Measurements from ENCODE around the gene FOXP1. TPM values are rescaled to one million over a fixed set of nuclear protein-coding genes. Genes with fewer than 3 reads are reported as not detected.

FOXP1 gene
- total and polyA plus RNA-seq, 8 donors = 13.4 to 74.1 (median 44.1) TPM

GRCh38 chr3:71407823-71408222, 175.7 kb downstream of the FOXP1 start:
- TF ChIP-seq CTCF (IDR thresholded peaks at IDR 0.05) = no peak
- no peak overlapping the region for H3K27ac ChIP-seq
- no peaks in the 10 kb centered on the region for H3K36me3 ChIP-seq
- H3K4me3 ChIP-seq = no peak overlapping the region
- intact Hi-C loops (cut with DNase I) = no loop called here
- peaks cover 0 to 10% (median 0%) of the 10 kb centered on the region in 3 donors for H3K4me1 ChIP-seq
- WGBS, 2 donors = 84 to 89% methylated on average over 10 of the region's 10 CpGs
- DNase-seq (no peak), ATAC-seq (no peak), FAIRE-seq (no peak)
- H3K27me3 ChIP-seq = no peaks in the 10 kb centered on the region
- H3K9me3 ChIP-seq = no peaks in the 10 kb centered on the region

- H3K36me3 ChIP-seq = no peaks in the 10 kb centered on the region
- intact Hi-C loops (cut with DNase I) = no loop called here
- H3K27me3 ChIP-seq = no peaks in the 10 kb centered on the region
- no peak for DNase-seq
- TF ChIP-seq CTCF (IDR thresholded peaks at IDR 0.05) = no peak
- H3K9me3 ChIP-seq = no peaks in the 10 kb centered on the region
- no peak for ATAC-seq
- 85 to 90% methylated on average over 10 of the region's 10 CpGs for WGBS, 2 donors
- no peak overlapping the region for H3K4me3 ChIP-seq
- no peak for FAIRE-seq
- H3K27ac ChIP-seq = no peak overlapping the region
- peaks cover 0 to 10% (median 0%) of the 10 kb centered on the region in 3 donors for H3K4me1 ChIP-seq
Observed at GRCh38 chr3:71406972-71407810, 176.3 kb downstream of the FOXP1 start.

- Histone ChIP-seq H3K36me3 (no peaks in the 10 kb centered on the region), H3K27ac (no peak overlapping the region), H3K9me3 (no peaks in the 10 kb centered on the region), H3K4me3 (no peak overlapping the region), H3K4me1 (peaks cover 0 to 6% (median 0%) of the 10 kb centered on the region in 3 donors), H3K27me3 (no peaks in the 10 kb centered on the region)
- FAIRE-seq = no peak
- DNase-seq = no peak
- TF ChIP-seq CTCF (IDR thresholded peaks at IDR 0.05) = no peak
- 85 to 89% methylated on average over 2 of the region's 2 CpGs for WGBS, 2 donors
- no peak for ATAC-seq
- intact Hi-C loops (cut with DNase I) = no loop called here
Observed at GRCh38 chr3:71402911-71403310, 180.6 kb downstream of the FOXP1 start.

GRCh38 chr3:71402280-71402679, 181.2 kb downstream of the FOXP1 start:
- no peak for ATAC-seq
- Histone ChIP-seq H3K27me3 (no peaks in the 10 kb centered on the region), H3K4me1 (peaks cover 0 to 6% (median 0%) of the 10 kb centered on the region in 3 donors), H3K4me3 (no peak overlapping the region), H3K36me3 (no peaks in the 10 kb centered on the region), H3K27ac (no peak overlapping the region), H3K9me3 (no peaks in the 10 kb centered on the region)
- no peak for DNase-seq
- FAIRE-seq = no peak
- 83 to 84% methylated on average over 4 of the region's 4 CpGs for WGBS, 2 donors
- TF ChIP-seq CTCF (IDR thresholded peaks at IDR 0.05) = no peak
- intact Hi-C loops (cut with DNase I) = no loop called here

GRCh38 chr3:71401695-71402231, 181.8 kb downstream of the FOXP1 start:
- no peak for TF ChIP-seq CTCF (IDR thresholded peaks at IDR 0.05)

More at GRCh38 chr3:71401695-71402231, 181.8 kb downstream of the FOXP1 start:
- DNase-seq (no peak), FAIRE-seq (no peak), ATAC-seq (no peak)
- WGBS, 2 donors = 89 to 90% methylated on average over 12 of the region's 12 CpGs
- Histone ChIP-seq H3K36me3 (no peaks in the 10 kb centered on the region), H3K4me3 (no peak overlapping the region), H3K27ac (no peak overlapping the region), H3K9me3 (no peaks in the 10 kb centered on the region), H3K4me1 (peaks cover 0 to 6% (median 0%) of the 10 kb centered on the region in 3 donors), H3K27me3 (no peaks in the 10 kb centered on the region)
- intact Hi-C loops (cut with DNase I) = no loop called here
